Germinal center (tissue), 1 donor: ENCODE measurements around the gene NMNAT2.
A peak's percentile ranks its signal among the peaks of the same experiment; 100 is the strongest.

Experiments used
- DNase-seq: peaks from one replicate; pipeline ENCODE4 v3.0.0; 2012; ENCODE audit warnings: mixed read lengths, low spot score

The NMNAT2 gene

DNA sequence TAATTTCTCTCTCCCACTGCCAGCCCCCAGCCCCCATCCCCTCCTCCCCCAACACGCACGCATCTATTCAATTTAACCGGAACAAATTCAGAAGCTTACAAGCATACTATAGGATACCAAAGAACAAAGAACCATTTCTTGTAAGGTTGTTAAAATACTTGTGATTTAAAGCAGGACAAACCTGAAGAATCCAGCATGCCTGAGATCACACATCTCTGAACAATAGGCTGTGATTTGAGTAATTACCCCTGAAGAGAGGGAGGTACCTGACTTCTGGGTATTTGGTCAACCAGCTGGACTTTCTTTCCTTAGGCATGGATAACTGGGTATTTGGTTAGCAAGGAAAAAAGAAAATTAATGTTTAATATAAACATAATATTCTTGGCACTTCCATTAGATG, 105.1 kb downstream of the NMNAT2 start:
- DNase-seq = no peak

DNA sequence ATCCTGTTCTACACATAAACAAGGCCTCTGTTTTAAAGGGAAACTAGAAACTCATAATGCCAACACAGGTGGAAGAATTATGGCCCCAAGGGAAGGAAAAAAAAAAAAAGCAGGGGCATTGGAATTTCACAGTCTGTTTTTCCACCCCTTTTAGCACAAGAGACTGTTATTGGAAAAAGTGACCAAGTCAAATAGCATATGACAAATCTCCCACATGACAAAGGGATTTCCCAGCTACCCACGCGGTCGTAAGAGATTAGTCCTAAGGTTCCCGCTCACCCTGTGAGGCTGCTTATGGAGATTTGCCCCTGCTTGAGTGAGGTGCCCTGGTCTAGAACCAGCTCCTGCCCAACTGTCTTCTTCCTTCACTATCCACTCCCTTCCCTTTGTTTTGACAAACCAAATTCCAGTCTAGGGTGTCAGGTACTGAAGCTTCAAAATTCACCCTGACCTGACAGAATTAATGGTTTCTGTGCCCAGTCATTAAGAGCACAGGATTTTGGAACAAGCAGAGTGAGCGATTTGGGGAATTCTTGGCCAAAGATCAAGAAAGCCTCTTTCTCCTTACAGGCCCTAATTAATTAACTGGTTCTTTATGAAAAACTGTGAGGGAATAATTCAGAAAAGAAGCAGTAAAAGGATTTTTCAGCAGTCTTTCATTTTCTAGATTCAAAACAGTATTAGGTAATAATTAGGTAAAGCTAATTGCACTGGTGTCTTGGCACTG, 107.3 kb downstream of the NMNAT2 start:
- no peak for DNase-seq

DNA sequence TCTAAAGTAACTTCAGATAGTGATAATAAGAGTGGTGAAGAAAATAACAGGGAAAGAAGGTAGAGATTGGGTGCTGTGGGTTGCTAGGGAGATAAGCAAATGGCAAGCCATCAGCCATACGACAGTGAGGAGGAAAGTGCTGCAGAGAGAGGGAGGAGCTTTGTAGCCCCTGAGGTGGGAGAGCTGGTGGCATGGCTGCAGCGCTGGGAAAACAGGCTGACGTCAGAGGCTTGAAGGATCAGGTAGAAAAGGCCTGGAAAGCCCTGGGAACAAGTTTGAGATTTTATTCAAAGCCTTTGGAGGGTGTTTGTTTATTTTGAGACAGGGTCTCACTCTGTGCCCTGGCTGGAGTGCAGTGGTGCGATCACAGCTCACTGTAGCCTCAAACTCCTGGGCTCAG, 109.5 kb downstream of the NMNAT2 start:
- no peak for DNase-seq

DNA sequence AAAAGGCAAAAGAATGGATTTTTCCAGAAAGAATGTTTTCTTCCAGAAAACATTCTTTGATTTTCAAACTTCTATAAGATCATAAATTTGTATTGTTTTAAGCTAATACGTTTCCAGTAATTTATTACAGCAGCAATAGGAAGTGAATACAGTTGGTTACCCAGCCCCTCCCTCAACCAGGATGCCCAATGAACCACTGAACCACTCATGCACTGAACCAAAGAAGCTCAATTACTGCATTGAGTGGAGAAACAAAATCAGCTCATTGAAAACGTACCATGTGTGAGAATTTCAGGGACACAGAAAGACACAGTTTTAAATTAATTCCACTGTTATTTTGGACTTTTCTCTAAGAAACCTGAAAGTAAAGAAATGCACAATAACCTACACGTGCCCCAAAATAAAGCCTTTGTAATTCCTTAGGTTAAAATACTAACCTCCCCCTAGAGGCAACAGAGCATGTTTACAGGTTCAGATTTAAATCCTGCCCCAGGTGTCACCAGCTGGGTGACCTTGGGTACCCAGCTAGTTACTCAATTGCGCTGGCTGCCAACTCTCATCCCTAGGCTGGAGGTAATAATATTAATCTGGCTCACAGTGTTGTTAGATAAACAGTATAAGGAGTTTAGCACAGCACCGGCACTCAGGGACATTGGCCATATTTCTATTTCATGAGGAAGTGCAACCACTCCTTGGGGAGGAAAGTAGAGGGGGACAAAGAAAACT, 111.7 kb downstream of the NMNAT2 start:
- peak; percentile 18 for DNase-seq

DNA sequence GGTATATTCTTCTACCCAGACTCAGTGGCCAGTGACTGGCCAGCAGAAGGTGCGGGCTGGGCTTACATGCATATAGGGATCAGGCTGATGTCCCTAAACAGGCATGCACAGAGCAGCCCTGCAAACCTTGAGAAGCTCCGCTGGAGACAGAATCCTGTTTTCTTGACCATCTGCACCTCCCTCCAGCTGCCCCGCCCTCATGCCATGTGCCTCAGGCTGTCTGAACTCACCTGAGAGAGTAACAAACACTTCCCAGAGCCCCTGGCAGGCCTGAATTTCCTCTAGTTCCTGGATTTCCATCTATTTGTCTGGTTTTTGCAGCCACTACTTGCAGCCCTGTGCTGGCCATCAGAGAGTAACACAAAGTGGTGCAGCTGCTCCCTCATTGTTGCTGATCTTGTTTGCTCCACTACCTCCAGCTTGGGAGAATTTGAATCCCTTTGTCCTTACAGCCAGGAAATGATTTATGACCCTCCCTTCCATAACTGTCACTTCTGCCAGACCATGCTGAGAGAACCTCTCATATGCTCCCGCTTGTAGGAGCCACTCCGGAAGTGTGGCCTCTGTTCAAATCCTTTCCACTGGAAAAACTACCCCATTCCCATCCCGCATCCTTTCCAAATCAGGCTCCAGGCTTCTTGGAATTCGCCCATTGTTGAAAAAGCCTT, 113.6 kb downstream of the NMNAT2 start:
- no peak for DNase-seq

DNA sequence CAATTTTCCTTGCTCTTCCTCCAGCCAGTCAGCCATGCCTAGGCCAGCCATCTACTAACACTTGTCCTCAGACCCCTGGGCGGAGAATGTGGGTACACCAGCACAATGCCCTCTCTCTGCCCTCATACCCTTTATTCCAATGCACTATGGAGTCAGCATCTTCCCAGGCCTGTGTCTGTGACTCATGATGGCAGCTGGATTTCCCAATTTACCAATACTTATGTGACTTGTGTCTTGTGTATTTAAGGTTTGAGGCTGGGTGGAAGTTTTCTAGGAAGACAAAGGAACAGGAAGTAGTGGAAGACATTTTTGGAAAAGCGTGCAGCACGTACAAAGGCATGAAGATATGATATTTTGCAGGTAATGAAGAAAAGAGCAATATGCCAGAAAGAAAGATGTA, 114.3 kb downstream of the NMNAT2 start:
- DNase-seq = no peak

DNA sequence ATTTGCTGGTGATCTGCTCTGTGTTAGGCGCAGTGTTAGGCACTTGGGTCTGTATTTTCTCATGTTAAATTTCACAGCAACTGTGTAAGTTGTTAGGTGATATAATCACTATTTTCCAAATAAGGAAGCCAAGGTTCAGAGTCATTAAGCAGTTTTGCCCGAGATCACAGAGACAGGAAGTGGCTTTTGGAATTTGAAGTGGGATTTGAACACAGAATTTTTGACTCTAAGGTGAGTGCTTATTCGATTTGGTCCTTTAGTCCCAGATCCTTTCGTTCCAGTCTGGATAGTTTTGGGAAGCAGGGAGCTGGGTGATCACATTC, 114.9 kb downstream of the NMNAT2 start:
- no peak for DNase-seq

DNA sequence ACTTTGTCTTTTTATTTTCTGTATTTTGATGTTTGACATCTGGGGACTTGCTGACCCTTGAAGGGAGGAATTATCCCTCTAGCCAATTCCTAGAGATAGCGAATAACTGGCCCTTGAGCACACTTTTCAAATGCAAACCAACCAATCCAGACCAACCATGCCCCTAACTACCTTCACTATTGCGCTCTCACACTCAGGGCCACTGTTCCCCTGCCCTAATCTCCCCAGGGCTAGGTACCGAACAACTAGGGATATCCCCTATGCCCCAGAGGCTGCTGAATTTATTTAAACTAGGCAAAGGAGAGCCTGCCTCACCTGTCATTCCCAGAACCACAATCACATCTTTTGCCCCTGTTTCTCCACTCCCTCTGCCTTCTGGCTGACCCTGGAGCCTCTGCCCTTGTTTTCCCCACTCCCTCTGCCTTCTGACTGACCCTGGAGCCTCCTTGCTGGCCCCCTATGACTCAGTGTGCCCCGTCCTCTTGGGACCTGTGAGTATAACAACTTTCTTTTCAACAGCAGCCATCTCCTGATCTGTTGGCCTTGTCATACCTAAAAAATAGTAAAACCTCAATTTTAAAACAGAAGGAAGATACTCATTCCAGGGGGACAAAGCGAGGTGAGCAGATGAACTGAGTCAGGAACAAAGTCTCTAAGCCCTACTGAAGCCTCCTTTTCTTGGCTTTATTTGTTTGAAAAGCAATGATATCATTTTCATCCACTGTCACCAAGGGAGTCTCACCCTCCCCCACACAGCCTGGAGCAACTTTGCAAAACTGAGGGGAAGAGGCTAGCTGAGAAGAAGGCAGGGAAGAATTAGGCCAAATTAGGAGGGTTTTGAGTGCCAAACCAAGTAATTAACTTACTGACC, 115.5 kb downstream of the NMNAT2 start:
- DNase-seq = no peak

DNA sequence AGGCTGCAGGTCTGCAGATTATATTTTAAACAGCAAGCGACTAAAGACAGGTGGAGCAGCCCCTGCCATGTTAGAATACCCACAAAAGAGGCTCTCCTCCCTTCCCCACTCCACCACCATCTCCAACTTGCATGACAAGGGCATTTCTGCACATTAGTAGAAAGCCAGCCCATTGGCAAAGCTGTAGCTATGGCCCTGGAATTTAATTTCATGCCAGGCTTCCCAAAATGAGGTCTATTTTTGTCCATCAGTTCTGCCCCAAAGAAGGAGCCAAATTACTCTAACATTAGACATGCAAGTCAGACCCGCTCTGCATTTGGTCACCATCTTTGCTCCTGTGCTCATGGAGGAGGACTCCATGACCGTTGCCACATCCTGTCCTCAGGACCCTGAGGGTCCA, 116.9 kb downstream of the NMNAT2 start:
- no peak for DNase-seq

DNA sequence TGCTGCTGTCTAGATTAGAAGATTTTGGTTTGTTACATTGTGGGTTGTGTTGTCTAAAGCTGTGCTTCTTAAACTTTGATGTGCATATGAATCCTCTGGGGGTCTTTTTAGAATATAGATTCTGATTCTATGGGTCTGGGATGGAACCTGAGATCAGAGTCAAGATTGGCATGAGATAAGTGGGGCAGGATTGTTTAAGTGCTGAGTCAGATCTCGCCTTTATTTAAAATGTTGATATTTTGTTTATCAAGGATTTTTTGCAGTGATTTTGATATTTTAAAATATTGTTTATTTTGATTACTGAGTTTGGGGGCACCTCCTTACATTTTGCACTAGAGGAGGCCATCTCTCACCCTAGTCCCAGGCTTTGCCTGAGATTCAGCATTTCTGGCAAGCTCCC, 117.4 kb downstream of the NMNAT2 start:
- DNase-seq = no peak

DNA sequence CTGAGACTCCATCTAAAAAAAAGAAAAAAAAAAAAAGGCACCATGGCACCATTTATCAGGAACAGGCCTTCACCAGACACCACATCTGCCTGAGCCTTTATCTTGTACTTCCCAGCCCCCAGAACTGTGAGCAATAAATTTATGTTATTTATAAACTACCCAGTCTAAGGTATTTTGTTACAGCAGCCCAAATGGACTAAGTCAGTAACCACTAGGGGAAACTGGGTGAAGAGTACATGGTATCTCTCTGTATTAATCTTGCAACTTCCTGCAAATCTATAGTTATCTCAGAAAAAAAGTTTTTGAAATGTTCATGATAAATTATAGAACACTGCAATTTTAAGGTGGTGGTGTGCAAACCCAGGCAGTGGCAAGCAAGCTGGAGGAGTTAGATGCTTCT, 117.8 kb downstream of the NMNAT2 start:
- no peak for DNase-seq

DNA sequence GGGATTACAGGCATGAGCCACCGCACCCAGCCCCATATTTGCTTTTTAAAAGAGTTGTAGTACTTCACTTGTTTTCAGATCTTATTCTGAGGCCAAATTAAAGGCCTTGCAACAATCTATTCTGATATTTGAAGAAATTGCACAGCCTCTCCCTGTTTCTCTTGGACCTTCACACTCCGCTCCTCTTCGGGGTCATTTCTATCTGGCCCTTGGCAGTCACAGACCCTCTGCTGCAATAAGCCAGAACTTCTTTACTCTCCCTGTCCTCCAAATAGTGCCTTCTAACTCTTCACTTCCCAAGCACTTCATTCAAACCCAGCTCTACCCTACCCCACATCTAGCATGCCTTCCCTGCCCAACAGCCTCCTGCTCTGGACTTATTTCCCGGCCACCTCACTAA, 121.4 kb downstream of the NMNAT2 start:
- no peak for DNase-seq

DNA sequence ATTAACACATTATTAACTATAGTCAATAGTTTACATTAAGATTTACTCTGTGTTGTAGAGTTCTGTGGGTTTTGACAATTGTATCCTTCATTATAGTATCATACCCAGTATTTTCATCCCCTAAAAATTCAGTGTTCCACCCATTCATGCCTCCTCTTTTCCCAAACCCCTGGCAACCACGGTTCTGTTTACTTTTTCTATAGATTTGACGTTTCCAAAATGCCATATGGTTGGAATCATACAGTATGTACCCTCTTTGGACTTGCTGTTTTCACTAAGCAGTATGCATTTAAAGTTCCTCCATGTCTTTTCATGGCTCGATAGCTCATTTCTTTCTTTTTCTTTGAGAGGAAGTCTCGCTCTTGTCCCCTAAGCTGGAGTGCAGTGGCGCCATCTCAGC, 122.7 kb downstream of the NMNAT2 start:
- no peak for DNase-seq

DNA sequence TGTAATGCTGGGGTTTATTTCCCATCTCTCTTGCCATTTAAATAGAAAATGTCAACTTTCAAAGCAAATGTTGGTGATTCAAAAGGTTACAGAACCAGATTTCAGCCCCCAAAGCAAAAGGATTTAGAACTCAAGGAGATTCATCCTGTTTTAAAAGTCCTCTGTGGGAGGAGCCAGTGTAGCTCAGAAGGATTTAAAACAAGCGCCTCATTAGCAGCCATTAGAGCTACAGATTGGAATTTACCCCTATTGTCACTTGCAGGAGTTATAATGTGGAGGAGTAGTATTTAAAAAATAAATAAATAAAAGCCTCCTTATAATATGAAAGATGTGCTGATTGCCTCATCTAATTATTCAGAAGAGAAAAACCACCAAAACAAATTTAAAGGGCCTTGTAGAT, 124.3 kb downstream of the NMNAT2 start:
- DNase-seq = no peak

DNA sequence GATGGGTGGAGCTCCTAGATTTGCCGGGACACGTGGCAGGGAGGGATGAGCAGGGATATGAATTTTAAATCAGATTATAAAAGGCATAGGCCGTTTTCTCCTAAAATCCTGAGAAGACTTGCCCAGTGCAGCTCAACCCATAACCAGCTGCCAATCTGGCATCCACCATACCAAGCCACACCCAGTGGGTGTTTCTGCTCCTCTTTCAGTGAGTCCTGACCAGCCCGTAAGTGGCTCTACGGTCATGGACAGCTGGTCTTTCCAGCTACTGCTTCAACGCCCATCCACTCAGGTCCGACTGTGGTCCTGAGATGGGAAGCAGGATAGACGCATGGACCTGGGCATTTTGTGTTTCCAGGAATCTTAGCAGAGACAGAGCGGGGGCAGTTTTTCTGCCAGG, 124.9 kb downstream of the NMNAT2 start:
- DNase-seq = no peak

DNA sequence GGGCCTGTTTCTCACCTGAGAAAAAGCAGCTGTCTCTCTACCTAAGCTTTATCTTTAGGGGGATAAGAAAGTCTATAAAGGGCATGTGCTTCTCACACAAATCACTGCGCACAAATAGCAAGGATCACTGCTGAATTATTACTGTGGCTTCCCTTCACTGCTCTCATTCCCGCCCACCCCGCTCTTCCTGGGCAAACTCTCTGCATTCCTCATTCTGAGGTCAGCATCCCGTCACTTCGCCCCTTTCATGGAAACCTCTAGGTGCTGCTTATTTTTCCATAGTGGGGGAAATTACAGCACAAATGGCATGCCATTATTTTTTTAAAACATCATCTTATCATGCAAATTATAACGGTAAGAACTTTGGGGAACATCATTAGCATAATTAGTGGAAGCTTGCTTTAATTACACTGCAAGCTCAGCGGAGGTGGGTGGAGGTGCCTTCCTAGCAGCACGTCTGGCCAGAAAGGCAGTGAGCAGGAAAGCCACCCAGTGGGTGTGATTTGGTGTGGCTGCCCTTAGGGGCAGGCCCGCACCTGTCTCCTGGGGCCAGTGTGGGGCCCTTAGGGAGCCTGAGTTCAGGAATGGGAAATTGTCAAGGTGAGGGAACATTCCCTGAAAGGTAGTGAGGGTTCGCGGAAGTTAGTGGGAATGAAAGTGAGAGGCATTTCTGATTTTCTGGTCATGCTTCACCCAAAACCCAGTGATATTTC, 126.2 kb downstream of the NMNAT2 start:
- DNase-seq = no peak

DNA sequence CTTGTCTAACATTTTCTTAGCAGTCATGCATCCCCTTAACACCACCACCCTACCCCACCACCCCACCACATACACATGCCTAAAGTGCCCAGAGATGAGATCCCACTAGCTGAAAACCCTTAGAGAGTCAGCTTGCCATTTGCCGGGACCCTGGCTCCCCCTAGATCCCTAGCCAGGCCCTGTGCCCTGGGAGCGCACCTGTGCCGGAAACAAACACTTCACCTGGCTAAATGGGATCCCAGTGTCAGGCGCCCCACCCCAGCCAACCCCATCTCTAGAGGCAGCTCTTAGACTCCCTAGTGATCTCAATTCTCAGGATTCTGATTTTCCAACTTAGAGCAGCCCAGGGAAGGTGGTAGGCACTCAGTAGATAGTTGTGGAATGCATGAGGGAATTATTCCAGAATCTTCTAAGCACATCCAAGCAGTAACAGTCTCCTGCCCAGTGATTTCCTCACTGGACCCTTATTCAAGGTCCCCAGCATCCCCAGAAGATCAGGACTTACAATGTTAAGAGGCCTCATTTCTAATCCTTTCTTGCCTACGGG, 126.9 kb downstream of the NMNAT2 start:
- DNase-seq = no peak

DNA sequence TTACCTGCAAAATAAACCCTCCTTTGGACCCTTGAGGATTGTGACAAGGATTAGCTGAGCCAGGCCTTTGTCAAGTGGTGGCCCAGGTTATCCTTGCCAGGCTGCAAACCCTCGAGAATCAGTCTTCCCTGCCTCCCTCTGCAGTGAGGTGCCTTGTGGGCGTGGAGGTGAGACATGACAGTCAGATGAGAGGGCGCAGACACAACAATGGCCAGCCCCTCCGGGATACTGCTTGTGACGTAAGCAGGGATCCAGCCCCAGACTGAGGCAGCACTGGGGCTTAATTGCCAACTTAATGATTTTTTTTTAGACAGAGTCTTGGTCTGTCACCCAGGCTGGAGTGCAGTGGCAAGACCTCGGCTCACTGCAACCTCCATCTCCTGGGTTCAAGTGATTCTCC, 127.6 kb downstream of the NMNAT2 start:
- DNase-seq = no peak

DNA sequence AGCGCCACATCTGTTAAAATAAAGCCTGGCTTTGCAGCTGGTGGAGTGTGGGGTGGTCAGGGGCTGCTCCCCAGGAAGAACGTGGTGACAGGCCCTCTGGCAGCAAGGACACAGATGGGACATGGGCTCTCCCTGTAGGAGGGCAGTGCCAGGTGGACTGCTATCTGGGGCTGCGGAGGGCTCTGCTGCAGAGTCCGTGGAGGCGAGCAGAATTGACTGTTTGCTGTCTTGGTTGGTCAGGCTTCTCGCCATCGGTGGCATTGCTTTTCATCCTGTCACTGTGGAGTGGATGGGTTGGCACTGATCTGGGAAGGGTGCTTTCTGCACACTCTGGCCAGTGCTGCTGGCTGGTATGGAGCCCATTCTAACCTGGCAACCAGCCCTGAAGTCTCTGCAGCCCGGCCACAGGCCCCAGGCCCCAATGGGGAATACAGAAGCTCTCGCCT, 129.1 kb downstream of the NMNAT2 start:
- no peak for DNase-seq

DNA sequence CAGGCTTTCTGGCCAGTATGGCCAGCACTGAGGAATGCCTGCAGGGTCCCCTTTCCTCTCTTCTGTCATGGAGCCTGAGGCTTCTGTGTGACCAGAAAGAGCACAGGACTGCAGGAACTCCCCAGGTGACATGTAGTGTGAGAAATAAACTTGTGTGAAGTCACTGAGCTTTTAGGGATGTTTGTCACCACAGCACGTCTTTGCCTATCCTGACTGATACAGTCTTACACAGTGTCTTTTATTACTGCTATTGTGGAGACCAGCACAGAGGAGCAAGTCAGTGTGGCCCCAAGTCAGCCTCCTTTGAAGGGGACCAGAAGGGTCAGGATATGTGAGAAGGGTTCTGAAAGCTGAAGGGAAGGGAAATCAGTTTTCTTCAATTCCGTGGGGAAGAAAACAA, 129.6 kb downstream of the NMNAT2 start:
- DNase-seq = no peak

DNA sequence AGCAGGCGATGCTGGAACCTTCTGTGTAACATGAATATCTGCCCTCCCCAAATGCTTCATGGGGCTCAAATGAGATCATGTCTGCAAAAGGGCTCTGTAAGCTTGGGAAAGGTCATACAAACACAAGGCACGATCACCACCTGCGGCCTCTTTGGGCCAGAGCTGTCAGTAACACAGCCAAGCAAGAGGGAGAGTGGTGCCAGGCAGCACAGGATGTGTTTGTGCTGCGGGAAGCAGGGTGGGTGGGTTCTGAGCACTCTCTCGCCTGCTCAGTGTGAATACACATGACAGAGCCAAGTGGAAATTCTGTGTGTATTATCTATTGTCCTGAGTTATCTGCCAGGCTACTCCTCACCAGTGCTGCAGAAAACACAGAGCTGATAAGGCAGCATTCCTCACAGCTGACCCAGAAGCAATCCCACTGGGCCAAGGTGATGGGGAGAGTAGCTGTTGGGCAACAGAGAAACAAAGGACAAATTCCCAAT, 130.9 kb downstream of the NMNAT2 start:
- DNase-seq = no peak
